NB4 (cell line): Measurements from ENCODE around the gene NCOR1.

Experiments used
- POLR2A ChIP-seq: IDR thresholded peaks from 2 replicates; pipeline ENCODE4 v1.6.1; 2011; ENCODE audit warnings: mild to moderate bottlenecking; ENCODE audit not compliant: insufficient read length; ENCODE audit errors: extremely low read depth
- TF ChIP-seq, protein P1 (sequence below): IDR thresholded peaks from one replicate; pipeline ENCODE4 v1.5.1; 2012; ENCODE audit warnings: low read depth, low read length

DNA sequence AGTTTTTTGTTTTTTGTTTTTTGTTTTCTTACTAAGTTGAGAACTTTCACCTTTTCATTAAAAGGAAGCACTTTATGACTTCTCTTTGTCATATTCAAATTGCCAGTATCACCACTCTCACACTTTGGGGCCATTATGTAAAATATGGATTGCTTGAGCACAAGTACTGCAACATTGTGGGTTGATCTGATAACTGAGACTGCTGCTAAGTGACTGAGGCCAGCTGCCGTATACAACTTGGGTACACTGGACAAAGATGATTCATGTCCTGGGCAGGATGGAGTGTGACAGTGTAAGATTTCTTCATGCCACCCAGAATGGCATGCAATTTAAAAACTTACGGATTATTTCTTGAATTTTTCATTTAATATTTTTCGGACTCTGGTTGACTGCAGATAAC is 207.9 kb downstream of the NCOR1 start:
- TF ChIP-seq, protein P1, sequence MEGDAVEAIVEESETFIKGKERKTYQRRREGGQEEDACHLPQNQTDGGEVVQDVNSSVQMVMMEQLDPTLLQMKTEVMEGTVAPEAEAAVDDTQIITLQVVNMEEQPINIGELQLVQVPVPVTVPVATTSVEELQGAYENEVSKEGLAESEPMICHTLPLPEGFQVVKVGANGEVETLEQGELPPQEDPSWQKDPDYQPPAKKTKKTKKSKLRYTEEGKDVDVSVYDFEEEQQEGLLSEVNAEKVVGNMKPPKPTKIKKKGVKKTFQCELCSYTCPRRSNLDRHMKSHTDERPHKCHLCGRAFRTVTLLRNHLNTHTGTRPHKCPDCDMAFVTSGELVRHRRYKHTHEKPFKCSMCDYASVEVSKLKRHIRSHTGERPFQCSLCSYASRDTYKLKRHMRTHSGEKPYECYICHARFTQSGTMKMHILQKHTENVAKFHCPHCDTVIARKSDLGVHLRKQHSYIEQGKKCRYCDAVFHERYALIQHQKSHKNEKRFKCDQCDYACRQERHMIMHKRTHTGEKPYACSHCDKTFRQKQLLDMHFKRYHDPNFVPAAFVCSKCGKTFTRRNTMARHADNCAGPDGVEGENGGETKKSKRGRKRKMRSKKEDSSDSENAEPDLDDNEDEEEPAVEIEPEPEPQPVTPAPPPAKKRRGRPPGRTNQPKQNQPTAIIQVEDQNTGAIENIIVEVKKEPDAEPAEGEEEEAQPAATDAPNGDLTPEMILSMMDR = no peak
- TF ChIP-seq POLR2A = no peak
